ENCODE data around the gene USP7. TPM values are rescaled to one million over a fixed set of nuclear protein-coding genes. Genes with fewer than 3 reads are reported as not detected.

USP7 gene
- total RNA-seq: 100 to 1,000 TPM; 159 to 173 TPM
- 172 TPM for polyA plus RNA-seq (ENCODE audit: insufficient read depth, low read depth, low replicate concordance)
- long read RNA-seq, donor 1, full-length matches to known transcripts: 1 of 6 reads
- long read RNA-seq, donor 1, partial matches to known transcripts: 5 of 6 reads
- long read RNA-seq, donor 1, other reads (novel, unspliced or antisense): 0 of 6 reads
- long read RNA-seq, donor 2, full-length matches to known transcripts: 3 of 16 reads
- long read RNA-seq, donor 2, partial matches to known transcripts: 13 of 16 reads
- long read RNA-seq, donor 2, other reads (novel, unspliced or antisense): 0 of 16 reads

- intact Hi-C loops (cut with DNase I; ENCODE audit: low total_unique reads): no loop called here
- no peaks in the 10 kb centered on the region for H3K9me3 ChIP-seq
- TF ChIP-seq POLR2A (IDR thresholded peaks at IDR 0.05): no peak
- TF ChIP-seq CTCF (IDR thresholded peaks at IDR 0.05): no peak
- H3K36me3 ChIP-seq (ENCODE audit: low read depth, missing control alignments): no peaks in the 10 kb centered on the region
- H3K27me3 ChIP-seq: no peaks in the 10 kb centered on the region
- peak within 1 kb of the TSS; percentile 72 to 87 for H3K27ac ChIP-seq
- peak within 1 kb of the TSS; percentile 77 to 81 for H3K4me3 ChIP-seq
- peak; percentile 91 for DNase-seq
- H3K4me1 ChIP-seq: peaks cover 36% of the 10 kb centered on the region
- 0% methylated on average over 5 to 20 of the region's 79 CpGs for WGBS, 2 donors
Measured at GRCh38 chr16:8963821-8964441, at the start of gene USP7. Gene USP7 (minus strand): TSS chr16:8963906. CDS start chr16:8963285, 621 bp downstream.

- WGBS, 2 donors: 19 to 38% methylated on average over 7 of the region's 7 CpGs
- Histone ChIP-seq H3K9me3 (no peaks in the 10 kb centered on the region), H3K27ac (no peak overlapping the region), H3K4me1 (peaks cover 10% of the 10 kb centered on the region), H3K27me3 (no peaks in the 10 kb centered on the region), H3K36me3 (ENCODE audit: low read depth, missing control alignments) (no peaks in the 10 kb centered on the region), H3K4me3 (no peak overlapping the region)
- intact Hi-C loops (cut with DNase I; ENCODE audit: low total_unique reads): no loop called here
- TF ChIP-seq CTCF (IDR thresholded peaks at IDR 0.05) (no peak), POLR2A (IDR thresholded peaks at IDR 0.05) (no peak)
- DNase-seq: no peak
Measured at GRCh38 chr16:9013508-9013864, 49.8 kb upstream of the USP7 start.

- Histone ChIP-seq H3K36me3 (ENCODE audit: low read depth, missing control alignments) (no peaks in the 10 kb centered on the region), H3K27me3 (no peaks in the 10 kb centered on the region), H3K27ac (no peak overlapping the region), H3K4me1 (peaks cover 10% of the 10 kb centered on the region), H3K9me3 (no peaks in the 10 kb centered on the region), H3K4me3 (no peak overlapping the region)
- no peak for TF ChIP-seq CTCF (IDR thresholded peaks at IDR 0.05)
- no peak for TF ChIP-seq POLR2A (IDR thresholded peaks at IDR 0.05)
- 21 to 28% methylated on average over 18 to 22 of the region's 28 CpGs for WGBS, 2 donors
- intact Hi-C loops (cut with DNase I; ENCODE audit: low total_unique reads): no loop called here
- DNase-seq: peak; percentile 15
Measured at GRCh38 chr16:9012848-9013507, 49.3 kb upstream of the USP7 start.

- 50 to 84% methylated on average over 6 of the region's 6 CpGs for WGBS, 2 donors
- H3K4me1 ChIP-seq: peaks cover 10% of the 10 kb centered on the region
- intact Hi-C loops (cut with DNase I; ENCODE audit: low total_unique reads): no loop called here
- H3K9me3 ChIP-seq: no peaks in the 10 kb centered on the region
- DNase-seq: no peak
- H3K4me3 ChIP-seq: no peak overlapping the region
- TF ChIP-seq POLR2A (IDR thresholded peaks at IDR 0.05) (no peak), CTCF (IDR thresholded peaks at IDR 0.05) (no peak)
- no peaks in the 10 kb centered on the region for H3K27me3 ChIP-seq
- no peak overlapping the region for H3K27ac ChIP-seq
- no peaks in the 10 kb centered on the region for H3K36me3 ChIP-seq (ENCODE audit: low read depth, missing control alignments)
Measured at GRCh38 chr16:9012330-9012729, 48.6 kb upstream of the USP7 start.

All from testis (tissue), 5 donors.